HG03095 (cell line): ENCODE measurements around the gene FAM181A.

Source experiments
- ATAC-seq: cut with Tn5 transposase; IDR thresholded peaks from one replicate; pipeline ENCODE4 v1.9.1; 2021; ENCODE audit warnings: moderate library complexity; ENCODE audit not compliant: unreplicated experiment

The FAM181A gene

GRCh38 chr14:93926873-93927799 lies at the start of gene FAM181A:
Gene FAM181A, plus strand, starts transcription at chr14:93927344. Its CDS starts 942 bp downstream, at chr14:93928286.
- no peak for ATAC-seq

- no peak for ATAC-seq
These were observed 48.9 kb upstream of the FAM181A start for GRCh38 chr14:93878212-93878611.

- no peak for ATAC-seq
These were observed 48.3 kb upstream of the FAM181A start for GRCh38 chr14:93878871-93879270.

GRCh38 chr14:93879362-93879983 lies 47.7 kb upstream of the FAM181A start:
- no peak for ATAC-seq

- no peak for ATAC-seq
These were observed 46.9 kb upstream of the FAM181A start for GRCh38 chr14:93880021-93880820.

GRCh38 chr14:93884950-93885349 lies 42.2 kb upstream of the FAM181A start:
- ATAC-seq, result no peak

GRCh38 chr14:93888995-93889394 lies 38.1 kb upstream of the FAM181A start:
- ATAC-seq, result no peak

GRCh38 chr14:93889739-93890483 lies 37.2 kb upstream of the FAM181A start:
- ATAC-seq, result no peak

GRCh38 chr14:93891756-93892504 lies 35.2 kb upstream of the FAM181A start:
- ATAC-seq, result no peak

GRCh38 chr14:93892505-93892839 lies 34.7 kb upstream of the FAM181A start:
- ATAC-seq, result no peak

- no peak for ATAC-seq
These were observed 34.1 kb upstream of the FAM181A start for GRCh38 chr14:93892923-93893558.

- no peak for ATAC-seq
These were observed 33.4 kb upstream of the FAM181A start for GRCh38 chr14:93893661-93894261.

GRCh38 chr14:93895023-93895604 lies 32.0 kb upstream of the FAM181A start:
- no peak for ATAC-seq

GRCh38 chr14:93897476-93897845 lies 29.7 kb upstream of the FAM181A start:
- no peak for ATAC-seq

- no peak for ATAC-seq
These were observed 29.0 kb upstream of the FAM181A start for GRCh38 chr14:93898081-93898611.

- no peak for ATAC-seq
These were observed 28.4 kb upstream of the FAM181A start for GRCh38 chr14:93898731-93899130.

GRCh38 chr14:93901813-93902212 lies 25.3 kb upstream of the FAM181A start:
- ATAC-seq, result no peak

GRCh38 chr14:93902619-93903307 lies 24.4 kb upstream of the FAM181A start:
- no peak for ATAC-seq
